HG03460 (cell line): ENCODE measurements around the gene RNF214.

Experiments used
- ATAC-seq: cut with Tn5 transposase; IDR thresholded peaks from one replicate; pipeline ENCODE4 v1.9.1; 2021; ENCODE audit not compliant: unreplicated experiment

The RNF214 gene

DNA sequence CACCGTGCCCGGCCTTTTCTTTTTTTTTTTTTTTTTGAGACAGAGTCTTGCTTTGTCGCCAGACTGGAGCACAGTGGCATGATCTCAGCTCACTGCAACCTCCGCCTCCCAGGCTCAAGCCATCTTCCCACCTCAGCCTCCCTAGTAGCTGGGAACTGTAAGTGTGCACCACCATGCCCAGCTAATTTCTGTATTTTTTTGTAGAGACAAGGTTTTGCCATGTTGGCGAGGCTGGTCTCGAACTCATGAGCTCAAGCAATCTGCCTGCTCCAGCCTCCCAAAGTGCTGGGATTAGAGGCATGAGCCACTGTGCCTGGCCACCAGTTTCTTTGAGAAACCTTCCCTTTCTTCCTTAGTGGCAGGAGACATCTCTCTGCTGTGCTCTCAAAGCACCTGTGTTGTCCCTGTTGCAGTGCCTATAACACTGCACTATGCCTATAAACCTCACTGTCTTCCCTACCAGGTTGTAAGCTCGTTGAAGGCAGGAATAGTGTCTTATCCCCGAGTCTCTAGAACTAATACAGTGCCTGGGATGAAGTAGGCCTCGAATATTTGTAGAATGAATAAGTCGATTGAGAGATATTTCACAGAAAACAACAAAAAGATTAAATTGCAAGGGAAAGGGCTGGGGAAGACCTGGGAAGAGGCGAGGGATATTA, 19.6 kb upstream of the RNF214 start:
- no peak for ATAC-seq

DNA sequence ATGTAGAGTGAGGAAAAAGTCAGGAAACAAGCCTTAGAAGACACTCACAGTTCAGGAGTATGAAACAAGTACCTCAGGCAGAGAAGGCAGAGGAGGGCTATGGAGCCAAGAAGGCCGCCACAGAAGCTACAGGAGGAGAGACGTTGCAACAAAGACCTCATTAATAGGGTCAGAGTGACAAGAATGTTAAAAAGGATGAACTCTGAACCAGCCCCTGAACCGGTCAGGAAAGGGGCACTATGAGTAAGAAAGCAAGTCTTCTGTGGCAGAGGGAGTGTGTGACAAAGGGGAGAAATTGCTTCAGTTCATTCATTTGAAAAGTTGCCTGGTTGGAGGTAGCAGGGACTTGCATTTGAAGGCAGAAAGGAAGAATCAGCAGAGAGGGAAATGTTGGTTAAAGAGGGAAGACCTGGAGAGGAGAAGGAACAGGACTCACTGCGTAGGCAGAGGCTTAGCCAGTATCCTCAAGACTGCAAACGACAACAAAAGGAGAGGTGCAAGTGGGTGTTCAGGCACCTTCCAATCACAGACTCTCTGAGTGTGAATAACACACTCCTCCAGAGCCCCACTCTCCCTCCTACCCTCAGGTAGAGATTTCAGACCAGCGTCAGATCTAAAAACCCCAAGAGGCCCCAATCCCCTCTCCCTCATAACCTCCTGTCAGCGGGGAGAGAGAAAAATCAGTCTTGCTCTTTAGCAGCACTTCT, 17.9 kb upstream of the RNF214 start:
- no peak for ATAC-seq

DNA sequence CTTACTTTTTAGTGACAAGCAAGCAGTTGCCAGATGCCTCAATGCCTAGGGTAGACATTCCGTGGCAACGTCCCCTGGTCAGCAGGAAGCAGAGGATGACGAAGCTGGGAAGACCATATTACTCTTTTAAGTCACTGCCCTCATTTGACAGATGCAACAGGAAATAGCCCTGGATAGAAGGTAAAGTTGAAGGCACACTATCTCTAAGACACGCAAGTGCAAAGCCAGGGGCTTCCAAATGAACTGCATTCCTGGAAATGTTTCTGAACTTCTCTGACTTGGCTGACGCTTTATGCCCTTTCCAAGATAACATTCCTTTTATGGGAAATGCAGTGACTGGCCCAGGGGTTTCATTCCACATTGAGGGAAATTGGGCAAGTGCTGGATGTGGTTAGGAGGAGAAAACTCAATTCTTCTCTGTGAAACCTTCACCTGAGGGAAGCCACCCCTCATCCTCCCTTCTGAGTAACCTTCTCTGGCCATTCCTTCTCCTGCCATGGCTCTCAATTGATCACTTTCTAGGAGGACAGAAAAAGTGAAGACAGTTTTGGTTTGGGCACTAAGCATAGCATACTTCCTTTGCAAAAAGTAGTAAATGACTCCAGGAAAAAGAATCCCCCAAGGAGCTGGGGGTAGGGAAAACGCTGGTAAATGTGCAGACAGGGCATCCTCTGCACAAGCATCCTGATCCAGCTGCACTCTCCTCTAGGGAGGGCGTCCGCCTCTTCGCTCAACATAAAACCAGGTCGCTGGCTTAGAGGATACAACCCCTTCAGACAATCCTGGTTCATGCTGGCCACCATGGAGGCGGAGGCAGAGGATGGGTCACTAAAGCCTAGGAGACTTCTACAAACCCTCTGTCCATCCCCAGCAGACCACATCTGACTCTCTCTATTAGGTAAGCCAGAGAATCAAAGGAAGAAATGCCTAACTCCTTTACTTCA, 15.1 kb upstream of the RNF214 start:
- ATAC-seq = no peak

DNA sequence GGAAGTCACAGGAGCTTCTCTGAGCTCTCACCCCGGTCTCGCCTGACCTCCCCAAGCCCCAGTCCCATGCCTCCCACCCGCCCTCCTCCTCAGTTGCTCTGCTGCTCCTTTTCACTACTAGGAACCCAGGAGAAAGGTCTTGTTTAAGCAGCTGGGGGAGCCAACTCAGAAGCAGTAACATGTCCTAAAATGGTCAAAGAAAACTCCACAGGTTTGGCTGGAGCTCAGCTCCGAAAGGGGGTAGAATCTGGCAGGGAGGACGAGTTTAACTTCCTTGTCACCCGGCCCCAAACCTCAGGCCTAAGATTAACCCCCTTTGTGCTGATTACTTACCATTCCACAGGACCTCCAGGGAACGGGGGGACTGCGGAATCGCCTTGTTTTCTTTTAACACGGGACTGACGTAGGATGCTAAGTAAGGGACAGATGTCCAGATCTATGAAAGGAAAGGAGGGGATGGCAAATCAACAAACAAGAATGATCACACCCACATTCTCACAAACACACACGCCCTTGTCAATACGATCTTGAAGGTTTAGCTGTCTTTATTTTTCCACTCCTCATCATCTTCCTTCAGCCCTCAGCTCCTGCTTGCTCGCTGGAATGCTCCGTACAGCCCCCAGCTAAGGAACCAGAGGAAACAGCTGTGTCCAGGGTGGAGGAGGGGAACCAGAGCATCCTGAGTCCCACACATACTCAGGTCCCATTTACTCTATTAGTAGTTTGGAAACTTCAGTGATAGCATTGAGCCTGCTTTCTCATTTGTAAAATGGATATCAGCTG, 14.1 kb upstream of the RNF214 start:
- no peak for ATAC-seq

DNA sequence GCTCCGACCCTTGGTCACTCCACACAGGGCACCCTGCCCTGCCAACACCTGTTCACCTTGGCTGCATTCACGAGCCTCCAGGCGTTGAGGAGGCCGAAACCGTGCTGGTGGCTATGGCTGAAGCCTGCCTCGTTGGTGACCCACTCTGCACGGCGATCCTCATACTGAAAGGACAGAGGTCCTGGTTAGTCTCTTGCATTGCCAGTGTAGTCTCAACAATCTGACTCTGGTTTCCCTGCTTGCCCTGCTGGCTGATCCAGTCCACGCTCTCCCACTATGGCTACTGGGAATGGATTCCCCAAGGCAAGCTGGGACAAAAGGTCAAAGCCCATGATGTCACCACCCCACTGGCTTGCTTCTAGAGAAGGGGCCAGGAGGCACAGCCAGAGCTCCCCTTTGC, 13.5 kb upstream of the RNF214 start:
- ATAC-seq = no peak

DNA sequence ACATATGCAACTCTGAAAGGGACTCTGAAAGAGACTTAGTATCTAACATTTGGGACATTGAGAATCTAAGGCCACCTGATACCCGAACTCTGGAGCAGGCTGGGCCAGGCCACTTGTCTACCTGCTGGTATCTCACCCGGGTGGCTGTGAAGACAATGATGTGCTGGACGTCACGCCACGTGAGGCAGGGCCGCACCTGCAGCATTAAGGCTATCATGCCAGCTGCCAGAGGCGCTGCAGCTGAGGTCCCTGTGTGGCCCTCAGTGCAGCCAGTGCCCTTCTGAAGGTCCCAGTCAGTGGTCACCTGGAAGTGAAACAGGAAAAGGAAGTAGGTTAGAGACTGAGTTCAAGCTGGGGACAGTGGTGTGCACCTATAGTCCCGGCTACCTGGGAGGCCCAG, 13.0 kb upstream of the RNF214 start:
- ATAC-seq = no peak

DNA sequence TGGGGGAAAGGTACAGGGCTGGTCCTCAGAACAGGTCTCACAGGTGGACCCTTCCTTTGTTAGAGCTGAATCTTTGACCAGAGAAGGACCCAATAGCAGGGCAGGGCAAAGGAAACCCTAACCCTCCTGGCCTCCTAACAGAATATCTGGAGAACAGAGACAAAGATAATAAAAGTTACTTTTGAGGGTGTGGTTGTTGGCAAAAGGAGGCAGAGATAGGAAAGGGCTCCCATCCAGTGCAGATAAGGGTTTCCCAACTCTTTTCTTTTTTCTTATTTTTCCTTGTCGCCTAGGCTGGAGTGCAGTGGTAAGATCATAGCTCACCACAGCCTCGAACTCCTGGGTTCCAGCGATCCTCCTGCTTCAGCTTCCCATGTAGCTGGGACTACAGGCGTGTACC, 12.5 kb upstream of the RNF214 start:
- ATAC-seq = no peak

DNA sequence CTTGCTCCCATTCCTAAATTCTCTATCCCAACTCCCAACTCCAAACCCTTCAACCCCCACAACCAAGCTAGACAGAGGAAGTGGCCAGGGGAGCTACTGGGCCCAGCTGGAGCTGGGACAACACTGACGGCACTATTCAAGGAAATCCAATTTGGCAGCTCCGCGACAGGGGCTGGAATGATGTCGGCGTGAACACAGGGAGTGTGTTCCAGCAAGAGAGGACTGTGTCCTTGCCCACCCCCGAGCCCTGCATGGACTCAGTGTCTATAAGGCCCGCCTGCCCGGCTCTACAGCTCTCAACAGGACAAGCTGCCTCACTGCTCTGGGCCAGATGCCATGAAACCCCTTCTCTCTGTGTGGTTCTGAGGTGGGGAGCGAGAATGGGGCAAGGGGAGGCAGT, 11.9 kb upstream of the RNF214 start:
- no peak for ATAC-seq

DNA sequence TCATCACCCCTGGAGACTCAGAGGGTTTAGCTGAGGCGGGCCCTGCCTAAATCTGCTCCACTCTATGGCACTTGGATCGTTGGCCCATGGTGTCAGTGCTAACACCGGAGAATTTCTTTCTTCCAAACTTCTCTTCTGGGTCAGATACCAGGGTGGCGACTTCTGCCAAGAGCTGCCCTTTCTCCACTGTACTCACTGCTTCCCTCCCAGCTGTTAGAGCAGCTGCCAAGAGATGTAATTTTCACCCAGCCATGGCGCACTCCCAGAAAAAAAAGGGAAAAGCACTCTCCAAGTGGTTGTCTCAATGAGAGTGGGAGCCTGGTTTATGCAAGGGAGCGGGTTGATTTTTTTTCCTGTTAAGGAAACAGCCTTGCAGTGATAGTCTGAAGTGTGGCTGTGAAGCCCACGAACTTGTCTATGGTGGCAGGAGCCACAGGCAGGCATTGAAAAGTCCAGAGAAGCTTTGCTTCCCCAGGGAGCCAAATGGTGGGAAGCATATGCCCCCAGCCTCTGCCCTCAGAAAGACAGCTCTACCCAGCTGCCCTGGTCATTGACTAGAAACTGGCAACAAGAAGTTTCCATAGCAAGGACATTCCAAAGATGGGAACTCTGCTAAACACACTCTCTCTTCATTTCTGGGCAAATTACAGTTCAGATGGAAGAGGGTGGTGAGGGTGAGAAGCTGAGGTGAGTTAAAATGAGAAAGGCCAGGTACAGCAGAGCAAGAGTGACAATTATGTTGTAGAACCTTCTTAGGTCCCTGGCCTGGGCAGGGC, 11.3 kb upstream of the RNF214 start:
- ATAC-seq = no peak

DNA sequence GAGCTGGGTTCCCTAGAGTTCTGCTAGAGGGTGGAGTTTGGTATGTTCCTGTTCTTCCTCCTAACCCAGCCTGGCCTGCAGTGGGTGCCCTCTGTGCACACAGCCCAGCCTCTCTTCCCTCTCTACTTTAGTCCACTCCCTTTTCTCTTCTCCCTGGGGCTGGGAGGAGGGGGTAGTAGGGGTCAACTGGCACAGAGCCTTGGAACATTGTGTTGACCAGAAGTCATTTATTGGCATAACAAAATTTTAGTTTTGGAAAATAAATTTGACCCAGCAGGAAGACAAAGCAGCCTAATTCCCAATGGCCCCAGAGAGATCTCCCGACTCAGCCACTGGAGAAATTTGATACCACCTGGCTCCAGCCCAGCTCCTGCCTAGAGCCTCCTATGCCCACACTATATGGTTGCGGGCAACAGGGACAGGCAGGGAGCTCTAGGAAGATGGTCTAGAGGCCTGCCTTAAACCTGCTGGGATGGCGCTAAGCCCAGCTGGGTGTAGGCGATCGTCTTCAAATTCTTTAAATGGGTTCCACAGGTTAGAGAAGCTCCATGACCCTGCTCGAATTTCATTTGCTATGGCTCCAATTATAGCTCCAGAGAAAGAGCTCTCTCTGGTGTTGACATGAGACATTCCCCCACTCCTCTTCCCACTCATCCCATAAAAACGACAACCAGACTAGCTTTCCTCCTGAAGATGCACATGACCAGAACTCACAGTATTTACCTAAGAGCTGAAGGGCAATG, 10.5 kb upstream of the RNF214 start:
- ATAC-seq = no peak

DNA sequence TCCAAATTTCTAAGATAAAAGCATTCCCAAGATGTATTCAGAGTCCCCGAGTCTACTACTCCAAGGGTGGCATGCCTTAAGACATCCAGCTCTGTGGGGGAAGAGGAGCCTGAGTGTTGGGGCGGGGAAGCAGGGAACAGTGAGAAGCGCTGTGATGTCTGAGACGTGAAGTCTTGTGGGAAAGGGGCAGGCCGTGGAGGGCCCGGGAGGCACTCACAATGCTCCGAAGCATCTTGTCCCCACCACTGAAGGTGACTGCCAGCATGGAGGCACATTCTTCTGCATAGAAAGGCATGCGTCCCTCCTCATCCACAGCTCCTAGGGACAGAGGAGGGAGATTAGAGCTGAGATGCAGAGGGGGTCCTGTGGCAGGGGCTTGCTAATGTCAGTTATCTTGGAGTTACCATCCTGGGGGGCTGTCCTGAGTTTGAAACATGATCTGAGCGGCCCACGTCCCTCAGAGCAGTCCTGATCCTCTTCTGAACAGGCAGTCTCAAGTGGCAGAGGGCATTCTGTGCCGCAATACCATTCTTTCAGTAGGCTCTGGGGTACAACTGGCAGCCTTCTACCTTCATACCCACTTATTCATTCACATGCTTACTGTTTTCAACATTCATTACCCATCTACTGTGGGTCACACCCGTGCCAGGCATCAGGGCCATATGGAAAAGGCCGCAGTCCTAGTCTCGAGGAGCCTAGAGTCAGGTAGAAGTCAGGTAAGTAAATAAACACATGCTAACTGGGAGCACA, 9.3 kb upstream of the RNF214 start:
- ATAC-seq = no peak

DNA sequence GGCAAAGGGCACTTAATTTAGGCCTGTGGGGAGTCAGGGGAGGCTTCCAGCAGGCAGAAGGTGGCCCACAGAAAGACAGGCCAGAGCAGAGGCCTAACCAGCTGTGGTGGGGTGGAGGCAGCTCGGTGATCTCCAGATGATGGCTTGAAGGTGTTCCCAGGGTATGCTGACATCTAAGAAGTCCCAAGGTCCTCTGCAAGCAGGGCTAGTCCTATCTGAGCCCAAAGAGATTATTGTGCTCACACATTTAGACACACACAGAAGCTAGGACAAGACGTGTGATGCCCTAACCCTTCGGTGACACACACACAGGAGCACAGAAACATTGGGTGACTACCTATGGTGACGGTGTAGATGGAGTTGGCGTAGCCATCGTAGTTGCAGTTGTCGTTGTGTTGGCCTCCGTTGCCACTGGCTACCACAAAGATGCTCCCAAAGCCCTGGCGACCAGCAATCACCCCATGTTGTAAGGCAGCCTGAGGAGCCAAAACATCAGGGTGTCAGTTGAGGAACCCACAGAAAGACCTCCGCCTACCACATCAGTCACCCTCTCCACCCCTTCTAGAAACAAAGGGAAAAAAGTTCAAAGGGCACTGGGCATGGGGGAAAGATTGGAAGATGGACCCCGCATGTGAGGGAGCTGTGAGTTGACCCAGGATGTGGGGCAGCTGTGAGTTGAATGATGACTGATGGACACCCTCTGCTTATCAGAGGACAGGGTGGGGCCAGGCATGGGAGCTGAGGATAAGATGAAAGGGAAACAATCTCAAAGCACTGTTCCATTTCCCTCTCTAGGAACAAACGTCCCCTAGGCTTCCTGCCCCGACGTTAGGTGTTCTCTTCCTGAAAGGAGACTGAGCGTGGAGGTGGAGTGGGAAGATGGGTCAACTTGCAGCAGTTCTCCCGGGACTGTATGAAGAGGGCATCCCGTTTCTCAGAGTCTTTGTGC, 8.5 kb upstream of the RNF214 start:
- no peak for ATAC-seq

DNA sequence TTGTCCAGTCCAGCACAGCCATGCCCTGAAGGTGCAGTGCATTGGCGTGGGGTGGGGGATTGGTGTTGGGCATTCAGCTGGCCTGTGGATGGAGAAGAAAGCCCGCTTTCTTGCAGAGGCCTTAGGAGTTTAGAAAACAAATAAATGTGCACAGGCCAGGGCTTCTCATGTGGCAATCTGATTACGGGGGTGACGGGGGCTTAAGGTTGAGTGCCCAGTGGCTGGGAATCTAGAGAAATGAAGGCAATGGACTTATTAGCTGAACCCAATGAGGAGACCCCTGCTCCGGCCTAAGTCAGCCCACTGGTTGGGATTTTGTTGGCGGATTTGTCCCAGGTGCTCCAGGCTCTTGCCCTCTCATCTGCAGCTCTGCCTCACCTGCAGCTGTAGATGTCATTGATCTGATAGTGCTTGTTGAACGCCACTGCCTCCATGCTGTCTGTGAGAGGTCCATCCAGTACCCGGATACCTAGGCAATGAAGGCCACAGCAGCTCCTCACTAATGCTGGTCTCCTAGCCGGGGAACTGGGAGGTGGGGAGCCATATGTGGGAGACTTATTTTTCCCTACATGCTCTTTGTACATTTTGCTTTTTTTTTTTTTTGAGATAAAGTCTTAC, 6.8 kb upstream of the RNF214 start:
- no peak for ATAC-seq

DNA sequence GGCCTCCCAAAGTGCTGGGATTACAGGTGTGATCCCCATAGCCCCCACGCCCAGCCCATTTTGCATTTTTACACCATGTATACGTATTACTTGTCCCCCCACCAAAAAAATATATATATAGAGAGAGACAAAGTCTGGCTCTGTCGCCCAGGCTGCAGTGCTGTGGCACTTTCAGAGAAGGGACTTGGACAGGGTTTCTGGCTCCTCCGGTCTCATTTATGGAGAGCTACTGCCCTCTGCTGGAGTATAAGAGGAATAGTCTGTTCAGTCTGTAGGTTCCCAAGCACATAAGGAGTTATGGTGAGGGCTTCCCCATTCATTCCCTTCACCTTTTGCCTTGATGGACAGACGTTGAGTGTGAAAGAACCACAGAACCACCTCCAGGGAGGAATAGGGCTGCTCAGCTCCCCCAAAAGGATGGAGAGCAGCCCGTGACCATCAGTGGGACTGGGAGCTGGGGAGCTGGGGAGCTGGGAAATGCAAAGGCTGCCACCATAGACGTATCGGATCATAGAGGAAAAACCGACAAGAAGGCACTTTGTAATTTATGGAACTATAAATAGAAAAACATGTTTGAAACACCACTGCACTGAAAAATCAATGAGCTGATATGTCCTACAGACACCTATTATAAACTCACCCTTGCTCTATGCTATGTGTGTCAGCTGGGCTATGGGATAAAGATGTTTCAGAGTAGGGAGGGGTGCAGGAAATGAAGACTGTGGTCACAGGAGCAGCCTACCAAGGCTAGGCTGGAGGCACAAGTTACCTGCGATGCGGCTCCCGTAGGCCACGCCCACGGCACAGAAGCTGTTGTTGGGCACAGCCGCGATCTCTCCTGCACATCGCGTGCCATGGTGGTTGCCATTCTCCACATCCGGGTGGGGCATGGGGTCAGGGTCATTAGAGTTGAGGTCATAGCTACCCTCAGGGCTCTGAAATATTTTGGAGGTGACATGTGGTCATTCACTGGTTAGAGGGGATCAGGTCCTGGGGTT, 5.8 kb upstream of the RNF214 start:
- ATAC-seq = peak; percentile 56

DNA sequence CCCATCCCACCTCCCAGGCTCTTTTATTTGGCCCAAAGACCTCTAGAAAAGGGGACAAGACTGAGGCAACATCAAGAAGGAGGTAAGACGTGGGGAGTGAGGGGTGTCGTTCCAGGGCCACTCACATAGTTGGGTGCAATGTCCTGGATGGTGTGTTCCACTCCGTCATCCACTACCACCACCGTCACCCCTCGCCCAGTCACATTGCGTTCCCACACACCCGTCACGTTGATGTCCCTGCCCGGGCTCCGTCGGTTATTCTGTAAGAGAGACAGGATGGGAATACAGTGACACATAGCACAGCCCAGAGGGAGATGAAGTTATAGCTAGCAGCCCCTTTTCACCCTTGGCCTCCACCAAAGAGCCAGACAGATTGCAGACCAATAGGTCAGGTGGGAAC, 4.4 kb upstream of the RNF214 start:
- no peak for ATAC-seq

DNA sequence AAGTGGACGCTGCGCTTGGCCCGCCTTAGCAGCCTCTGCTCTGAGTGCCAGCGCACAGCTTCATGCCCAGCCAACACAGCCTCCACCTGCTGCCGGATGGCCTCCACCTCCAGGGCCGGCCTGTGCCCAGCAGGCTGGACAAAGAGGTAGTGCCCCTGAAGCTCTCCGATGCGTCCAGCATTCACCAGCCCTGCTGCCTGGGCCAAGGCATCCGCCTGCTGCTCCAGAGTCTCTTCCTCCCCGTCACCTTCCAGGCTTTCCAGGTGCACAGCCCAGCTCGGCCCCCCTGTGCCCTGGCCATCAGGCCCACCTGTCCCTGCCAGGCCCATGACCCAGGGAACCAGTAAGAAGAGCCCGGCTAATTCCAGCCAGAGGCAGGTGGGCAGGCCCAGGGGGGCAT, 3.1 kb upstream of the RNF214 start:
- no peak for ATAC-seq
